Hematopoietic multipotent progenitor cell treated with erythropoietin and hydrocortisone succinate and interleukin-3 and kit ligand, for 6 days (in vitro differentiated cells): ENCODE results near the gene NFKB1.
"Not testable (repeated sequence)": the region's sequence is repeated elsewhere in the genome, so short reads cannot be mapped to it uniquely, and the experiment has no call there.

ENCODE experiments used
- DNase-seq: peaks from one replicate; pipeline ENCODE4 v3.0.0-alpha.2; 2015

Gene NFKB1

GRCh38 chr4:102500696-102501446 lies at the start of gene NFKB1:
TSS of gene NFKB1 (plus strand) at chr4:102501359. CDS start at chr4:102525519, 24,160 bp downstream.
- peak; percentile 82 for DNase-seq

GRCh38 chr4:102452854-102453253 lies 48.3 kb upstream of the NFKB1 start:
- no peak for DNase-seq

- no peak for DNase-seq
These were observed 47.3 kb upstream of the NFKB1 start for GRCh38 chr4:102453827-102454226.

GRCh38 chr4:102454268-102454667 lies 46.9 kb upstream of the NFKB1 start:
- peak; percentile 28 for DNase-seq

GRCh38 chr4:102454981-102455685 lies 46.0 kb upstream of the NFKB1 start:
- no peak for DNase-seq

- DNase-seq: no peak
These were observed 45.4 kb upstream of the NFKB1 start for GRCh38 chr4:102455750-102456149.

GRCh38 chr4:102466298-102466697 lies 34.9 kb upstream of the NFKB1 start:
- DNase-seq: peak; percentile 7

GRCh38 chr4:102469806-102470205 lies 31.4 kb upstream of the NFKB1 start:
- no peak for DNase-seq

GRCh38 chr4:102472441-102473013 lies 28.6 kb upstream of the NFKB1 start:
- no peak for DNase-seq

GRCh38 chr4:102473476-102473875 lies 27.7 kb upstream of the NFKB1 start:
- DNase-seq: no peak

GRCh38 chr4:102474736-102475504 lies 26.2 kb upstream of the NFKB1 start:
- DNase-seq: no peak

GRCh38 chr4:102477657-102478056 lies 23.5 kb upstream of the NFKB1 start:
- DNase-seq: no peak

- no peak for DNase-seq
These were observed 23.0 kb upstream of the NFKB1 start for GRCh38 chr4:102478186-102478585.

GRCh38 chr4:102479832-102480231 lies 21.3 kb upstream of the NFKB1 start:
- DNase-seq: not testable (repeated sequence)

- DNase-seq: no peak
These were observed 18.0 kb upstream of the NFKB1 start for GRCh38 chr4:102483120-102483519.

GRCh38 chr4:102483990-102484692 lies 17.0 kb upstream of the NFKB1 start:
- not testable (repeated sequence) for DNase-seq

GRCh38 chr4:102492531-102493241 lies 8.5 kb upstream of the NFKB1 start:
- no peak for DNase-seq

GRCh38 chr4:102493257-102493656 lies 7.9 kb upstream of the NFKB1 start:
- DNase-seq: no peak

- peak; percentile 42 for DNase-seq
These were observed 7.4 kb upstream of the NFKB1 start for GRCh38 chr4:102493794-102494193.

GRCh38 chr4:102494603-102495002 lies 6.6 kb upstream of the NFKB1 start:
- no peak for DNase-seq

- no peak for DNase-seq
These were observed 3.2 kb upstream of the NFKB1 start for GRCh38 chr4:102497986-102498385.

GRCh38 chr4:102500352-102500695 lies 835 bp upstream of the NFKB1 start:
- peak; percentile 77 for DNase-seq
